ENCODE data around the gene ITGB2.

The ITGB2 gene

GRCh38 chr21:44871576-44872269 lies 49.0 kb downstream of the ITGB2 start:
- no peak for DNase-seq (ENCODE audit: extremely low read depth in 1 of 2, low read depth in 1 of 2)

DNA sequence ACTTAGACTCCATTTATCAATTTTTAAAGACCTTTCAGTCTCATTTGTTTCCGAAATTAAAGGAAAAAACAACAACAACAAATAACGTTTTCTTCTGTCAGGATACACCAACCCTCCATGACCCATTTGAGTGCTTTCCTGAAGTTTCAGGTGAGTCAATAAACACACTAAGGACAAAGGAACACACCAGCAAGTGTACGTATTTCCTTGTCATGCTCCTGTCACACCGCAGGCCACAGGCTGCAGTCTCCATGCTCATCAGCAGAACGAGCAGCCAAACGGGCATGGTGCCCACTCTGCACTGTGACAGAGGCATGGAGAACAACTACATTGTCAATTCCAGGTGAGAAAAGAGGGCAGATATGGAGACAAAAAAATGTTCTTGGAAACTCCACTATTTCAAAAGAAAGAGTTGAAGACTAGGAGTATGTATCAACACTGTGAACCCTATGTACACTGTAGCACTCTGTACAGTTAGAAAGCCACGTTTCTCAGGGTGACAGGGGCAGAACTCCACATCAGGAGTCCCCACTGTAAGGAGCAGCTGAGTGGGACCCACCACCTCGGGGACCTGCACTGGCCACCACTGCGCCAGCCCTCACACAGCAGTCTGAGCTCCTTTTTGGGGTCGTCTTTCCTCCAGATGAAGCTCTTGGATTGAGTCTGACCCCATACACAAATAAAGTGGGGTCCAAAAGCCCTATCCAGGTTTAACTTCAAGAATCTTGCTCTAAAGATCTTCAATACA lies 49.8 kb downstream of the ITGB2 start:
- DNase-seq (ENCODE audit: extremely low read depth in 1 of 2, low read depth in 1 of 2): no peak

DNA sequence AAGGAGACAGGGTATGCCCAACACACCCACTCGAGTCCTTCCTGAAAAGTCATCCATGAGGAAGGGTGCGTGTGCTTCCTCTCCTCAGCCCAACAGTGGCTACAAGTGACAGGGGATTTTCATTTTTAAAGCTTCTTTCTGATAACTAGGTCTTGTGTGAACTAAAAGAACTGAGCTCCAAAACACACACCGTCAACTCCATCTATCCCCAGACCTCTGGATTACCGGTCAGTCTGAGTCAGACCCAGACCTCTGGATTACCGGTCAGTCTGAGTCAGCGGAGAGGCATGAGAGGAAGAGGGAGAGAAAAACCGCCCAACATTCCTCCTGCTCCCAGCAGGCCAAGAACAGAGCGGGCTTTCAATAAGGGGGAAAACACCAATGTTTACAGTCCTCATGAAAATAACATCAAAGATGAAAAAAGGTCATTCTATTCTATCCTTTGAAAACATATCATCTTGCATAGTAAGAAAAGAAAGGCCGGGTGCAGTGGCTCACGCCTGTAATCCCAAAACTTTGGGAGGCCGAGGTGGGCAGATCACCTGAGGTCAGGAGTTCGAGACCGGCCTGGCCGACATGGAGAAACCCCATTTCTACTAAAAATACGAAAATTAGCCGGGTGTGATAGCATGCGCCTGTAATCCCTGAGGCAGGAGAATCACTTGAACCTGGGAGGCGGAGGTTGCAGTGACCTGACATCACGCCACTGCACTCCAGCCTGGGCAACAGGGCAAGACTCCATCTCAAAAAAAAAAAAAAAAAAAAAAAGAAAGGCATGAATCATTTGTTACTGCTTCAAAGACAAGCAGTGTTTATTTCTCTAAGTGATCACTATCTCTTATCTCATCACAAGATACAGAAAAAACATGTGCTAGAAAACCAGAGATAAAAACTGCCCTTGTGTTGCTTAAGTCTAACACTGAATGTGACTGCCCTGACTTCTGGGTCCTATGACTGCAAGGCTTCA lies 50.6 kb downstream of the ITGB2 start:
- DNase-seq (ENCODE audit: extremely low read depth in 1 of 2, low read depth in 1 of 2): no peak

- DNase-seq (ENCODE audit: extremely low read depth in 1 of 2, low read depth in 1 of 2): no peak
These were observed 52.0 kb downstream of the ITGB2 start for GRCh38 chr21:44868707-44869106.

- DNase-seq (ENCODE audit: extremely low read depth in 1 of 2, low read depth in 1 of 2): no peak
These were observed 52.5 kb downstream of the ITGB2 start for GRCh38 chr21:44867999-44868700.

DNA sequence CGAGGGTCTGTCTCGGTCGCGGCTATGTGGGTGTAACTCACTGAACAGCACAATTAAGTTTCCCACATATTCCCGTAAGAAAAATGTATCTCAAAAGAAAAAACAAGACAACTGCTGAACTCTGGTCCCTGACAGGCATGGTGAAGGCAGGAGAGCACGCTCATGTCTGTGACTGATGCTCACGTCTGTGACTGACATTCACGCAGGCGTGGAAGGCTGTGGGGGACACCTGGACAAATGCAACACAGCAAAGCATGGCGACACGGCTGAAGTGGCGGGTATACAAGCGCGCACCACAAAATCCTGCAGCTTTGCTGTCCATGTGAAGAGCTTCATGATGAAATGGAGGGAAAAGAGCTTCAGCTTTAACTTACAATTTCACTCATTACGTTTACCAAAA lies 53.2 kb downstream of the ITGB2 start:
- DNase-seq (ENCODE audit: extremely low read depth in 1 of 2, low read depth in 1 of 2): no peak

GRCh38 chr21:44866780-44867179 lies 53.9 kb downstream of the ITGB2 start:
- no peak for DNase-seq (ENCODE audit: extremely low read depth in 1 of 2, low read depth in 1 of 2)

DNA sequence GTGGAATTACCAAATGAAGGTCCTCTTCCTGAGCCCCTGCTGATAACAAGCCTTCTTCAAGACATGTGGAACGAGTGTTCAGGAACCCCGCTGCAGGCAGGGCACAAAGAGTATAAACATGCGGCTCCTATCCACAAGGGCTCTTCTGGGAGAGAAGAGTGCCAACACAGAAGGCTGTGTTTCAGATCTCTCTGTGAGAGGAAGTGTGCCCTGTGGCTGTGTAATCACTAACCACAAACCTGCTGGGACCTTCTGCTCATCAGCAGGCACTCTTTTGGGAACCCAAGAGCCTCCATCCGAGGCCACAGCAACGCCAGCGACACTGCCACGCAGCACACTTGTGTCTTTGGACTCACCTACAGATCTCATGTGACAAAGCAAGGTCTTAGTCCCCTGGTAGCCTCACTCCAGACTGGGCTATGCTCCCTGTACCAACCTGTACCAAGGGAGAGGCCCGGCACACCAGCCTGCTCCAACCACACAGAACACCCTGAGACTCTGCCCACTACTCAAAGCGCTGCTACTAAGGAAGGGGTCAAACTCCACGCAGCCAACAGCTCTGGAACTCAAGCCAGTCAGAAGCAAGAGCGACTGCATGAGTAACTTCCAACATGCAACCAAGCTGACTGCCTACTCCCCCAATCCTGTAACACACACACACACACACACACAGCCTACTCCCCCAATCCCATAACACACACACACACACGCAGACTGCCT lies 55.0 kb downstream of the ITGB2 start:
- no peak for DNase-seq (ENCODE audit: extremely low read depth in 1 of 2, low read depth in 1 of 2)

GRCh38 chr21:44862869-44863685 lies 57.6 kb downstream of the ITGB2 start:
- DNase-seq (ENCODE audit: extremely low read depth in 1 of 2, low read depth in 1 of 2): no peak

- DNase-seq (ENCODE audit: extremely low read depth in 1 of 2, low read depth in 1 of 2): no peak
These were observed 61.9 kb downstream of the ITGB2 start for GRCh38 chr21:44858791-44859190.

DNA sequence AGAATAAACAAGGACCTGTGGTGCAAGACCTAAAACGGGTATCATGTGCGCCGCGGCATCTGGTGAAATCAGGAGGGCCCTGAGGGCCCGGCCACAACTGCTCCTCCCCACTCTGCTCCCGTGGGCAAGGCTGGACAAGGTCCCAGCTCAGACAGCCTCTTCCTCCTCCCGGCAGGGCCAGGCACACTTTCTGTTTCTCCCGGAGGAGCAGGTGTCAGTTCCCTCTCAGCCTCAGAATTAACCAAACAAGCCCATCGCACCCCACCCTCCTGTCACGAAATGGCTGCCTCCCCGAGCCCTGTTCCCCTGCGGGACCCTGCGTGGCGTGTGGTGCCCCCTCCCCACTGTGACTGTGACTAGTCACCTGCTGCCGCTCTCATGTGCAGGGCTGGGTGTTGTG lies 62.4 kb downstream of the ITGB2 start:
- no peak for DNase-seq (ENCODE audit: extremely low read depth in 1 of 2, low read depth in 1 of 2)

DNA sequence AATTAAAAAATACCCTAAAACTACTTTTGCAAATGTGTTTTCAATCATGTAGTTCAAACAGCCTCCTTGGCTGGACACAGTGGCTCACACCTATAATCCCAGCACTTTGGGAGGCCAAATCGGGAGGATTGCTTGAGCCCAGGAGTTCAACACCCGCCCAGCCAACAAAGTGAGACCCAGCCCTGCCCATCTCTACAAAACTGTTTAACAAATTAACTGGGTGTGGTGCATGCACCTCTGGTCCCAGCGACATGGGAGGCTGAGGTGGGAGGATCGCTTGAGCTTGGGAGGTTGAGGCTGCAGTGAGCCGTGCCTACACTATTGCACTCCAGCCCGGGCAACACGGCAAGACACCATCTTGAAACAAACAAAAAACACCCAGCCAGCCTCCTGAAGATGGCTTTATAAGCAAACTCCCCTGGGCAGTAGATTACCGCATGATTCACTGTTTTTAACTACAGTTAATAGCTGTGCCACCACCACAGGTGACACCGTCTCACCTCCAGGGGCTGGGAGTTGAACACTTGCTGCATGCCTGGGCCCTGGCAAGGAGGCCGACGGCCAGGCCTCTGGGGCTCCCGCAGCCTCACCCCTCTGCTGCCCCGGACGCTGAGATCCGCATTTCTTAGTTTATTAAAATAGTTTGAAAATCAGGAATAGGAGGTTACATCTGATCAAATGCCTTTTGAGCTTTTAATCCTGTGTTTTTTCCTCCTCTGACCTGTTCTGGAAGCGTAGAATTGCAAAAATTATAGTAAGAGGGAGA lies 63.4 kb downstream of the ITGB2 start:
- DNase-seq (ENCODE audit: extremely low read depth in 1 of 2, low read depth in 1 of 2): no peak

GRCh38 chr21:44856131-44856530 lies 64.6 kb downstream of the ITGB2 start:
- DNase-seq (ENCODE audit: extremely low read depth in 1 of 2, low read depth in 1 of 2): no peak

- DNase-seq (ENCODE audit: extremely low read depth in 1 of 2, low read depth in 1 of 2): no peak
These were observed 65.1 kb downstream of the ITGB2 start for GRCh38 chr21:44855572-44855971.

GRCh38 chr21:44854664-44855446 lies 65.8 kb downstream of the ITGB2 start:
- DNase-seq (ENCODE audit: extremely low read depth in 1 of 2, low read depth in 1 of 2): no peak

GRCh38 chr21:44854391-44854663 lies 66.4 kb downstream of the ITGB2 start:
- DNase-seq (ENCODE audit: extremely low read depth in 1 of 2, low read depth in 1 of 2): no peak

DNA sequence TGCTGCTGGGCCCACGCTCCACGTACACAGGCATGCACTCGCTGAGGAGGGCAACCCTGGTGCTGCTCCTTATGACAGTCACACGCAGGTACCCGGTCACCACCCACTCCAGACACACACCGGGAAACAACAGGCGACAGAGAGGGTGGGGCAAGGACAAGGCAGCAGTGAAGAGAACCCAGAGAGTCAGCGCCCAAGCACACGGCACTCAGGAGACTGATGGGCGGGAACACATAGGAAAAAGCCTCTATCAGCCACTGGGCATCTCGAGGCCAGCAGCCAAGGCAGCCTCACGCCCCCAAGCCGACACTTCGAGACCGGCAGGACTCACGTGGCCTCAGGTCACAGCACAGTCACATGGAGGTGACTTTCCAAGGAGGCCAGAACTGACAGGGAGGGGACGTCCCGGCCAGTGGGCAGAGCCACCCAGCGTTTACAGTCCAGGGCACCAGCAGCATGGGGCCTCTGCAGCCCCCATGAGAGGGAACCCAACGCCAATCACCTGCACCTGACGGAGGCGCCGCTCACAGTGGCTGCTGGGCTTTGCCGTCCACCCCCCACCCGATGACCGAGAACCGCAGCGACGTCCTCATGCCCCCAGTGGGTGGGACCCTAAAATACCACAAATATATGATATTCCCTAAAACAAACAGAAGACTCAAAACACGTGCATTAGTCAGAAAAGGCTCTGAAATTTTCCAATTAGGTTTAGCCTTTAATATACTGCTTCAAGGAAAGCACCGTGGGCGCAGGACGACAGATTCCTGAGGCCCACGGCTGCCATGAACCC lies 66.9 kb downstream of the ITGB2 start:
- no peak for DNase-seq (ENCODE audit: extremely low read depth in 1 of 2, low read depth in 1 of 2)

Measured in activated CD8-positive, alpha-beta memory T cell treated with anti-CD3 and anti-CD28 coated beads for 1 hour (primary cell).